CD4-positive, alpha-beta T cell (primary cell): ENCODE data around the gene COG3. TPM values are rescaled to one million over a fixed set of nuclear protein-coding genes. Genes with fewer than 3 reads are reported as not detected.

Experiments used
- ATAC-seq: fragments of 200-7000 bp; cut with Tn5 transposase; one replicate; pipeline ENCODE4 v1.10.0; 2022; ENCODE audit warnings: mild to moderate bottlenecking; ENCODE audit not compliant: poor library complexity
- CTCF ChIA-PET: fragments of 350-600 bp; sonication (Branson Sonifier 250); formaldehyde crosslinking; loops from one replicate; lab custom pipeline; 2021; ENCODE audit warnings: antibody characterized with exemption, inconsistent platforms; lab: Charles Lee
- POLR2A ChIA-PET: fragments of 350-600 bp; sonication (Branson Sonifier 250); formaldehyde crosslinking; loops from one replicate; lab custom pipeline; 2021; ENCODE audit warnings: antibody characterized with exemption, inconsistent platforms; lab: Charles Lee
- DNase-seq, 14 experiments: peaks; one replicate each; pipeline ENCODE4 v3.0.0-alpha.2; 2013 to 2020; ENCODE audit warnings: mixed read lengths in 2 of 14
- H3K27ac ChIP-seq, 2 donors: one replicate each; pipeline versions ENCODE4 v1.5.1 to v1.7.0; 2013; ENCODE audit warnings: low read length in 2 of 2, low read depth in 1 of 2, mild to moderate bottlenecking in 1 of 2
- H3K27me3 ChIP-seq, 2 experiments: 1 replicate in 1 of 2; 2 replicates in 1 of 2; pipeline versions ENCODE4 v1.6.1 to v1.7.0; 2013; ENCODE audit warnings: low read length in 2 of 2, control low read depth in 1 of 2, mild to moderate bottlenecking in 1 of 2, moderate library complexity in 1 of 2; ENCODE audit not compliant: insufficient read depth in 2 of 2, control insufficient read depth in 1 of 2
- H3K36me3 ChIP-seq: one replicate; pipeline ENCODE4 v1.6.1; 2013; ENCODE audit warnings: low read length, control low read depth; ENCODE audit not compliant: insufficient read depth
- H3K4me1 ChIP-seq: one replicate; pipeline ENCODE4 v1.6.1; 2013; ENCODE audit warnings: low read length, control low read depth; ENCODE audit not compliant: insufficient read depth
- H3K4me3 ChIP-seq: one replicate; pipeline ENCODE4 v1.5.1; 2013; ENCODE audit warnings: mild to moderate bottlenecking, low read length, moderate library complexity
- H3K9me3 ChIP-seq, 2 experiments: 1 replicate in 1 of 2; 2 replicates in 1 of 2; pipeline versions ENCODE4 v1.6.1 to v1.7.0; 2013; ENCODE audit warnings: low read length in 2 of 2, mild to moderate bottlenecking in 2 of 2, control low read depth in 1 of 2, moderate library complexity in 1 of 2; ENCODE audit not compliant: control insufficient read depth in 1 of 2, insufficient read depth in 1 of 2
- H3K27ac Mint-ChIP-seq: one replicate; pipeline ENCODE4 v1.8.0; 2020; ENCODE audit warnings: mixed read lengths
- H3K27me3 Mint-ChIP-seq: one replicate; pipeline ENCODE4 v1.8.0; 2021; ENCODE audit warnings: mixed read lengths
- H3K36me3 Mint-ChIP-seq: one replicate; pipeline ENCODE4 v1.8.0; 2021; ENCODE audit warnings: low read depth, mixed read lengths
- H3K4me1 Mint-ChIP-seq: one replicate; pipeline ENCODE4 v1.8.0; 2021; ENCODE audit warnings: low read depth, mixed read lengths
- H3K4me3 Mint-ChIP-seq: one replicate; pipeline ENCODE4 v1.8.0; 2020; ENCODE audit warnings: mild to moderate bottlenecking, mixed read lengths
- H3K9me3 Mint-ChIP-seq: one replicate; pipeline ENCODE4 v1.8.0; 2020; ENCODE audit warnings: mixed read lengths
- intact Hi-C, 2 experiments: fragments of 100-400 bp; cut with DNase I in 1 of 2; cut with micrococcal nuclease in 1 of 2; formaldehyde crosslinking; loops; one replicate each; pipeline versions ENCODE4 v1.15.1 to v1.9.0; 2023 to 2025; cut with DNase I, micrococcal nuclease
- total RNA-seq, 174 experiments: library from RNA in 2 of 174; stranded (reverse) in 2 of 174; gene quantifications; one replicate each; pipeline ENCODE4 v1.2.3 and lab custom pipeline; 2021 to 2026
- TF ChIP-seq, protein P1 (sequence below): fragments of 200-600 bp; IDR thresholded peaks from one replicate; pipeline ENCODE4 v1.8.0; 2022; ENCODE audit warnings: antibody characterized with exemption, mild to moderate bottlenecking

Gene COG3
- total RNA-seq, 2 experiments from 2014 or later, result 52.8 to 57.0 TPM

DNA sequence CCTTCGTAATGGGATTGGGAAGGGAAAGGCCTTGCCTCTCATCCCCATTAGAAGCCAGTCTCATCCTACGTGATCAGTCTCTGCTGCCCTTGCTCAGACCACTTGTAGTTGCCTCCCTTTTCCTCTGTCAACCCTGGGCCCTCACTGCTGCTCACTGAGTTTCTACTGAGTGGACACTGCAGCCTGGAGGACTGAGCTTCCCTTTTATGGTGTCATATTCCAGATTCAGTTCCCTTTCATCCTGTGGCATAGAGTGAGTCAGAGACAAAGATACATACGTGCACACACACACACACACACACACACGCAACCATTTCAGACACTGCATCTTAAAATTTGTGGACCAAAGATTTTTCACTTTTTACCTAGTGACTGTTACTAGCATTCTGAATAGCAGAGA is 56.6 kb downstream of the COG3 start:
- CTCF ChIA-PET, result no interaction called here

DNA sequence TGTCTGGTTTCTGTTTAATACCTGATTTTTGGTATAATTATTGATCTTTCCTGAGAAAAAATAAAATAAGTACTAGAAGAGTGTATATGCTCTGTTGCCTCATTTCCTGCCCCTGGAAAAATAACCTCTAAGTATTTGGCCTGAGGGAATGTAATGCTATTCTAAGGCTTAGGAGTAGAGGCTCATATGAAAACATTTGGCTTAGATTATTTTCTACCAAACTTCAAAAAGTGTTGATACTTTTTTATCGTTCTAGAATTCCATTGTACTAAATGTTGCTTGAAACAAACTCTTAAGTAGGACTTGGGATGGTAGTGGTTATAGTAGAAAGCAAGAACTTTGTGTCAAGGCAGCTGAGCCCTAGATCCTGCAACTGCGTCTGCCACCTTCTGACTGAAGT is 57.8 kb downstream of the COG3 start:
- ATAC-seq, result no peak

More for the DNA sequence above, 56.6 kb downstream of the COG3 start:
- TF ChIP-seq, protein P1, sequence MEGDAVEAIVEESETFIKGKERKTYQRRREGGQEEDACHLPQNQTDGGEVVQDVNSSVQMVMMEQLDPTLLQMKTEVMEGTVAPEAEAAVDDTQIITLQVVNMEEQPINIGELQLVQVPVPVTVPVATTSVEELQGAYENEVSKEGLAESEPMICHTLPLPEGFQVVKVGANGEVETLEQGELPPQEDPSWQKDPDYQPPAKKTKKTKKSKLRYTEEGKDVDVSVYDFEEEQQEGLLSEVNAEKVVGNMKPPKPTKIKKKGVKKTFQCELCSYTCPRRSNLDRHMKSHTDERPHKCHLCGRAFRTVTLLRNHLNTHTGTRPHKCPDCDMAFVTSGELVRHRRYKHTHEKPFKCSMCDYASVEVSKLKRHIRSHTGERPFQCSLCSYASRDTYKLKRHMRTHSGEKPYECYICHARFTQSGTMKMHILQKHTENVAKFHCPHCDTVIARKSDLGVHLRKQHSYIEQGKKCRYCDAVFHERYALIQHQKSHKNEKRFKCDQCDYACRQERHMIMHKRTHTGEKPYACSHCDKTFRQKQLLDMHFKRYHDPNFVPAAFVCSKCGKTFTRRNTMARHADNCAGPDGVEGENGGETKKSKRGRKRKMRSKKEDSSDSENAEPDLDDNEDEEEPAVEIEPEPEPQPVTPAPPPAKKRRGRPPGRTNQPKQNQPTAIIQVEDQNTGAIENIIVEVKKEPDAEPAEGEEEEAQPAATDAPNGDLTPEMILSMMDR, result no peak
- peaks cover 4% of the 10 kb centered on the region for H3K4me1 Mint-ChIP-seq
- H3K36me3 Mint-ChIP-seq, result peaks cover 95% of the 10 kb centered on the region
- H3K27me3 Mint-ChIP-seq, result no peaks in the 10 kb centered on the region
- peak overlapping the region; percentile 35 for H3K27ac Mint-ChIP-seq
- H3K36me3 ChIP-seq, result peaks cover 92% of the 10 kb centered on the region
- peak in 3 of 14 experiments; percentile 13 to 52 (median 46) for DNase-seq
- no peaks in the 10 kb centered on the region for H3K27me3 ChIP-seq
- intact Hi-C loops, result no loop called here
- H3K4me3 Mint-ChIP-seq, result no peak overlapping the region
- H3K9me3 Mint-ChIP-seq, result no peaks in the 10 kb centered on the region
- no peaks in the 10 kb centered on the region for H3K9me3 ChIP-seq
- no peak for ATAC-seq
- H3K4me1 ChIP-seq, result peaks cover 2% of the 10 kb centered on the region
- POLR2A ChIA-PET, result no interaction called here
- no peak overlapping the region for H3K27ac ChIP-seq
- H3K4me3 ChIP-seq, result no peak overlapping the region

GRCh38 chr13:45527699-45528462 is 63.1 kb downstream of the COG3 start:
- Mint-ChIP-seq H3K9me3 (no peaks in the 10 kb centered on the region), H3K36me3 (peaks cover 88% of the 10 kb centered on the region), H3K27ac (no peak overlapping the region), H3K4me1 (no peaks in the 10 kb centered on the region), H3K4me3 (no peak overlapping the region), H3K27me3 (no peaks in the 10 kb centered on the region)
- TF ChIP-seq, protein P1, result no peak
- peaks cover 85% of the 10 kb centered on the region for H3K36me3 ChIP-seq
- POLR2A ChIA-PET, result no interaction called here
- no peaks in the 10 kb centered on the region for H3K27me3 ChIP-seq
- no peaks in the 10 kb centered on the region for H3K4me1 ChIP-seq
- H3K9me3 ChIP-seq, result no peaks in the 10 kb centered on the region
- no peak overlapping the region for H3K27ac ChIP-seq
- H3K4me3 ChIP-seq, result no peak overlapping the region
- CTCF ChIA-PET, result no interaction called here
- no peak for ATAC-seq
- intact Hi-C loops, result no loop called here
- no peak for DNase-seq

More for the DNA sequence above, 57.8 kb downstream of the COG3 start:
- TF ChIP-seq, protein P1, result no peak
- H3K4me3 Mint-ChIP-seq, result no peak overlapping the region
- H3K36me3 ChIP-seq, result peaks cover 91% of the 10 kb centered on the region
- H3K4me1 Mint-ChIP-seq, result peaks cover 4% of the 10 kb centered on the region
- H3K9me3 ChIP-seq, result no peaks in the 10 kb centered on the region
- no peaks in the 10 kb centered on the region for H3K27me3 Mint-ChIP-seq
- intact Hi-C loops, result no loop called here
- DNase-seq, result no peak
- H3K27ac Mint-ChIP-seq, result peak overlapping the region; percentile 21
- no peak overlapping the region for H3K4me3 ChIP-seq
- H3K9me3 Mint-ChIP-seq, result no peaks in the 10 kb centered on the region
- H3K27me3 ChIP-seq, result no peaks in the 10 kb centered on the region
- no peak overlapping the region for H3K27ac ChIP-seq
- peaks cover 95% of the 10 kb centered on the region for H3K36me3 Mint-ChIP-seq
- CTCF ChIA-PET, result interaction anchor here (0.8 kb wide), 1 partner anchor 8 kb away, joined by 3 read pairs; no protein-coding TSS in a partner anchor
- POLR2A ChIA-PET, result no interaction called here
- peaks cover 2% of the 10 kb centered on the region for H3K4me1 ChIP-seq
